ENCODE measurements around the gene RAB6B. TPM values are rescaled to one million over a fixed set of nuclear protein-coding genes. Genes with fewer than 3 reads are reported as not detected.

RAB6B gene
- total RNA-seq (1 to 10 TPM; 2.0 to 3.8 (median 3.4) TPM), polyA plus RNA-seq (1 to 10 TPM in 1 of 3 donors, under 1 TPM in 2; 0.93 to 1.3 (median 0.94) TPM)
- long read RNA-seq, donor 1, partial matches to known transcripts: 0 of 1 reads
- long read RNA-seq, donor 1, other reads (novel, unspliced or antisense): 1 of 1 reads
- long read RNA-seq, donor 2, partial matches to known transcripts: 0 of 9 reads
- long read RNA-seq, donor 2, other reads (novel, unspliced or antisense): 9 of 9 reads

DNA sequence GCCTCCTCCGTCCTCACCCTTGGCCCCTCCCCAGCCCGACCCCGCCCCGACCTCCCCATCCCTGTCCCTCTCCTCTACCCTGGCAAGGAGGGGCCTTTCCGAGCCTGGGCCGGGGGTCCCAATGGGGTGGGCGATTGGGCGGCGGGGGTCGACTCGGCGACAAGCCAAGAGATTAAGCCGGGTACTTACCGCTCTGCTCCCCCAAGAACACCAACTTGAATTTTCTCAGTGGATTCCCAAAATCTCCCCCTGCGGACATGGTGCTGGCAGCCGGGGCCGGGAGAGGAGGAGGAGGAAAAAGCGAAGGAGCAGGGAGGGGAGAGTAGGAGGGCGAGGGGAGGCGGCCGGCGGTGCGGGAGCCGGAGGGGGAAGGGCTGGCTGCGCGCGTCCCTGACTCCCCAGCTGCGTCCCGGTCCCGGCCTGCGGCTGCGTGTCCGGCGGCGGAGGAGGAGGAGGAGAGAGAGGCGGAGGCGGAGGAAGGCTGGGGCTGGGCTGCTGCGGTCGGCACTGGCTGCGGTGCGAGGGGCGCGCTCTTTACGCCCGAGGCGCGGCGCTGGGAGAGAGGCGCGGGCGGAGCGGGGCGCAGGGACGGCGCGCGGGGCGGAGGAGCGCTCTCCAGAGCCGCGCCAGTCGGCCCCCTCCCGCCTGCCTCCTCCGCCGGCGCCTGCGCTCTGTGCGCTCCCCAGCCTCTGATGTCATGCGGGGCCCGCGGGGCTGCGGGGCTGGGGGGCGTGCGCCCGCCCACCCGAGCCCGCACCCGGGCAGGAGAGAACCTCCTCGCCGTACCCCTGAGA, at the start of gene RAB6B:
TSS of gene RAB6B (minus strand) at position 675 of the 794 bp plus-strand sequence. CDS start at position 259, 416 bp downstream.
- Histone ChIP-seq H3K9me3 (no peaks in the 10 kb centered on the region), H3K27ac (no peak within 1 kb of the TSS), H3K4me1 (no peaks in the 10 kb centered on the region), H3K4me3 (peak within 1 kb of the TSS; percentile 77), H3K36me3 (ENCODE audit: insufficient read depth in 1 of 2, low read depth in 1 of 2) (no peaks in the 10 kb centered on the region), H3K27me3 (ENCODE audit: insufficient read depth in 3 of 3, low read length in 2 of 3) (peaks cover 0 to 38% (median 0%) of the 10 kb centered on the region in 3 donors)
- ATAC-seq (peak; percentile 78 to 87 (median 83)), DNase-seq (peak in 1 of 2 donors; percentile 44)
- intact Hi-C loops (cut with DNase I): no loop called here
- TF ChIP-seq, protein P1, sequence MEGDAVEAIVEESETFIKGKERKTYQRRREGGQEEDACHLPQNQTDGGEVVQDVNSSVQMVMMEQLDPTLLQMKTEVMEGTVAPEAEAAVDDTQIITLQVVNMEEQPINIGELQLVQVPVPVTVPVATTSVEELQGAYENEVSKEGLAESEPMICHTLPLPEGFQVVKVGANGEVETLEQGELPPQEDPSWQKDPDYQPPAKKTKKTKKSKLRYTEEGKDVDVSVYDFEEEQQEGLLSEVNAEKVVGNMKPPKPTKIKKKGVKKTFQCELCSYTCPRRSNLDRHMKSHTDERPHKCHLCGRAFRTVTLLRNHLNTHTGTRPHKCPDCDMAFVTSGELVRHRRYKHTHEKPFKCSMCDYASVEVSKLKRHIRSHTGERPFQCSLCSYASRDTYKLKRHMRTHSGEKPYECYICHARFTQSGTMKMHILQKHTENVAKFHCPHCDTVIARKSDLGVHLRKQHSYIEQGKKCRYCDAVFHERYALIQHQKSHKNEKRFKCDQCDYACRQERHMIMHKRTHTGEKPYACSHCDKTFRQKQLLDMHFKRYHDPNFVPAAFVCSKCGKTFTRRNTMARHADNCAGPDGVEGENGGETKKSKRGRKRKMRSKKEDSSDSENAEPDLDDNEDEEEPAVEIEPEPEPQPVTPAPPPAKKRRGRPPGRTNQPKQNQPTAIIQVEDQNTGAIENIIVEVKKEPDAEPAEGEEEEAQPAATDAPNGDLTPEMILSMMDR (IDR thresholded peaks at IDR 0.05): no peak
- WGBS, 3 donors: 0 to 1% (median 1%) methylated on average over 22 to 78 of the region's 80 CpGs

GRCh38 chr3:133944641-133945380, 49.1 kb upstream of the RAB6B start:
- 49 to 61% (median 54%) methylated on average over 13 of the region's 13 CpGs for WGBS, 3 donors
- Histone ChIP-seq H3K4me1 (peaks cover 45% of the 10 kb centered on the region), H3K27me3 (ENCODE audit: insufficient read depth in 3 of 3, low read length in 2 of 3) (no peaks in the 10 kb centered on the region), H3K36me3 (ENCODE audit: insufficient read depth in 1 of 2, low read depth in 1 of 2) (no peaks in the 10 kb centered on the region), H3K9me3 (no peaks in the 10 kb centered on the region), H3K4me3 (no peak overlapping the region), H3K27ac (no peak overlapping the region)
- TF ChIP-seq, protein P1 (IDR thresholded peaks at IDR 0.05): no peak
- DNase-seq: no peak
- intact Hi-C loops (cut with DNase I): no loop called here
- ATAC-seq: peak in 1 of 4 donors; percentile 15

DNA sequence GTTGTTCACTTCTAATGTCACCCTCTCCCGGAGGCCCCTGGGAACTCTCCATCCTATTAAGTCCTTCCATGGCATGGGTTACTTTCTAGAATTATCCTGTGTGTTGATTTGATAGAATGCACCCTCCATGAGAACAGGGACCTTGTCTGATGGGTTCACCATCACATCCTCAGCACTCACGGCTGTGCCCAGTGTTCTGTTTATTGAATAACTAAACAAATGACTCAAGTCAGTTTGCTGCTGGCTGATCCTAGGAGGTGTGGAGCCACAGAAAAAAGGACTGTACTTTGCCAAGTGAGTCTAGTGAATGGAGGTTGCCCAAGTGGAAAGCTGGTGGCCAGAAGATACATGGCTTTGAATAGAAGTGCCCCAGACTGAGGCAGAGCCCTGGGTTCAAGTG, 48.5 kb upstream of the RAB6B start:
- Histone ChIP-seq H3K36me3 (ENCODE audit: insufficient read depth in 1 of 2, low read depth in 1 of 2) (no peaks in the 10 kb centered on the region), H3K4me1 (peaks cover 45% of the 10 kb centered on the region), H3K4me3 (no peak overlapping the region), H3K27me3 (ENCODE audit: insufficient read depth in 3 of 3, low read length in 2 of 3) (no peaks in the 10 kb centered on the region), H3K27ac (no peak overlapping the region), H3K9me3 (no peaks in the 10 kb centered on the region)
- intact Hi-C loops (cut with DNase I): no loop called here
- 50 to 73% (median 54%) methylated on average over 2 of the region's 2 CpGs for WGBS, 3 donors
- DNase-seq (no peak), ATAC-seq (no peak)
- TF ChIP-seq, protein P1 (IDR thresholded peaks at IDR 0.05): no peak

- peaks cover 45% of the 10 kb centered on the region for H3K4me1 ChIP-seq
- 67 to 72% (median 68%) methylated on average over 5 of the region's 5 CpGs for WGBS, 3 donors
- no peak for DNase-seq
Observed at GRCh38 chr3:133943639-133944141, 48.0 kb upstream of the RAB6B start.

More at GRCh38 chr3:133943639-133944141, 48.0 kb upstream of the RAB6B start:
- Histone ChIP-seq H3K9me3 (no peaks in the 10 kb centered on the region), H3K27ac (no peak overlapping the region), H3K4me3 (no peak overlapping the region), H3K27me3 (ENCODE audit: insufficient read depth in 3 of 3, low read length in 2 of 3) (no peaks in the 10 kb centered on the region), H3K36me3 (ENCODE audit: insufficient read depth in 1 of 2, low read depth in 1 of 2) (no peaks in the 10 kb centered on the region)
- peak in 3 of 4 donors; percentile 32 to 38 (median 33) for ATAC-seq
- TF ChIP-seq, protein P1 (IDR thresholded peaks at IDR 0.05): no peak
- intact Hi-C loops (cut with DNase I): no loop called here
